ENCODE measurements around the gene GLCCI1. TPM values are rescaled to one million over a fixed set of nuclear protein-coding genes. Genes with fewer than 3 reads are reported as not detected.

Gene GLCCI1
- polyA plus RNA-seq, 1 donor (not counting 4 experiments of a cell fraction or from before 2014, with no cell fraction given): 3.4 TPM

DNA sequence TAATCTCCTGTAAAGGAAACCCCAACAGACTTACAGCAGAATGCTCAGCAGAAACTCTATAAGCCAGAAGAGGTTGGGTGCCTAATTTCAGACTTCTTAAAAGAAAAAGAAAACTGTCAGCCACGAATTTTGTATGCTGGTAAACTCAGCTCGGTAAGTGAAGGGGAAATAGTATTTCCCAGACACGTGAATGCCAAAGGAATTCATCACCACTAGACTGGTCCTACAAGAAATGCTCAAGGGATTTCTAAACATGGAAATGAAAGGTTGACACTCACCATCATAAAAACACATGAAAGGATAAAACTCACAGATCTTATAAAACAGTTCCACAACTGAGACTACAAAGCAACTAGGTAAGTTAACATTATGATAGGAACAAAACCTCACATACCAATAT, 68.6 kb downstream of the GLCCI1 start:
- no peak overlapping the region for H2AFZ ChIP-seq (ENCODE audit: control insufficient read depth, low read length)
- dilution Hi-C loops (cut with MboI; ENCODE audit: extremely low pct_ligation_motif_present, low sequenced_read_pairs): no loop called here
- TF ChIP-seq CTCF (optimal IDR thresholded peaks at IDR 0.05 in 1 of 3, IDR thresholded peaks at IDR 0.05 in 1 of 3, conservative IDR thresholded peaks at IDR 0.05 in 1 of 3; ENCODE audit: extremely low read depth in 1 of 3, insufficient read depth in 2 of 3, low read length in 3 of 3) (no peak), EZH2 (IDR thresholded peaks at IDR 0.05; ENCODE audit: low read length) (no peak)
- H3K9ac ChIP-seq (ENCODE audit: control insufficient read depth, extremely low read depth, insufficient read depth, low read length): no peak overlapping the region
- FAIRE-seq: no peak
- no peak overlapping the region for H3K27ac ChIP-seq (ENCODE audit: control insufficient read depth, insufficient read depth, low read length)
- no peaks in the 10 kb centered on the region for H3K9me1 ChIP-seq (ENCODE audit: control insufficient read depth, extremely low read depth, insufficient read depth, low read length)
- no peaks in the 10 kb centered on the region for H3K79me2 ChIP-seq (ENCODE audit: control insufficient read depth, insufficient read depth, low read length)
- no peak overlapping the region for H3K4me2 ChIP-seq (ENCODE audit: control insufficient read depth, extremely low read depth, insufficient read depth, low read depth, low read length)
- H3K27me3 ChIP-seq (ENCODE audit: control insufficient read depth, extremely low read depth, insufficient read depth, low read length): no peaks in the 10 kb centered on the region
- H3K9me3 ChIP-seq (ENCODE audit: control insufficient read depth, low read depth, low read length): no peaks in the 10 kb centered on the region
- H3K4me3 ChIP-seq (ENCODE audit: control insufficient read depth in 2 of 3, extremely low read depth in 1 of 3, insufficient read depth in 2 of 3, low read depth in 1 of 3, low read length in 3 of 3): no peak overlapping the region
- H3K4me1 ChIP-seq (ENCODE audit: control insufficient read depth, extremely low read depth, insufficient read depth, low read length): peaks cover 3% of the 10 kb centered on the region
- no peak for DNase-seq (ENCODE audit: low read depth, low spot score)
- H3K36me3 ChIP-seq (ENCODE audit: control insufficient read depth in 2 of 2, extremely low read depth in 1 of 2, insufficient read depth in 2 of 2, low read length in 2 of 2): no peaks in the 10 kb centered on the region
- no peaks in the 10 kb centered on the region for H4K20me1 ChIP-seq (ENCODE audit: control insufficient read depth, extremely low read depth, insufficient read depth, low read length)

DNA sequence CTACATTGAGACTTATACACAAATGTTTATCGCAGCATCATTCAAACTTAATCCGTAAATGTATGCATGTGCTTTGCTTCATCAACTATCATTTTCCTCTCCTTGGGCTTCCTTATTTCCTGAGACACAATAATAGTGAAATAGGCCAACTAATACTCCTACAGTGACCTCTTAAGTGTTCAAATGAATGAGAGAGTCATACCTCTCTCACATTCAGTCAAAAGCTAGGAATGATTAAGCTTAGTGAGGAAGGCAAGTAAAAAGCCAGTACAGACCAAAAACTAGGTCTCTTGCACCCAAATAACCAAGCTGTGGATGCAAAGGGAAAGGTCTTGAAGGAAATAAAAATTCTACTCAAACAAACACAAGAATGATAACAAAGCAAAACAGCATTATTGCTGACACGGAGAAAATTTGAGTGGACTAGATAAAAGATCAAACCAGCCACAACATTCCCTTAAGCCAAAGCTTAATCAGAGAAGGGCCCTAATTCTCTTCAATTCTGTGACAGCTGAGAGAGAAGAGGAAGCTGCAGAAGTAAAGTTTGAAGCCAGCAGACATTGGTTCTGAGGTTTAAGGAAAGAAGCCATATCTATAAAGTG, 72.3 kb downstream of the GLCCI1 start:
- H3K9ac ChIP-seq (ENCODE audit: control insufficient read depth, extremely low read depth, insufficient read depth, low read length): no peak overlapping the region
- no peaks in the 10 kb centered on the region for H3K36me3 ChIP-seq (ENCODE audit: control insufficient read depth in 2 of 2, extremely low read depth in 1 of 2, insufficient read depth in 2 of 2, low read length in 2 of 2)
- no peaks in the 10 kb centered on the region for H3K9me3 ChIP-seq (ENCODE audit: control insufficient read depth, low read depth, low read length)
- no peak for FAIRE-seq
- no peak for DNase-seq (ENCODE audit: low read depth, low spot score)
- H3K4me3 ChIP-seq (ENCODE audit: control insufficient read depth in 2 of 3, extremely low read depth in 1 of 3, insufficient read depth in 2 of 3, low read depth in 1 of 3, low read length in 3 of 3): no peak overlapping the region
- no peaks in the 10 kb centered on the region for H4K20me1 ChIP-seq (ENCODE audit: control insufficient read depth, extremely low read depth, insufficient read depth, low read length)
- TF ChIP-seq CTCF (optimal IDR thresholded peaks at IDR 0.05 in 1 of 3, IDR thresholded peaks at IDR 0.05 in 1 of 3, conservative IDR thresholded peaks at IDR 0.05 in 1 of 3; ENCODE audit: extremely low read depth in 1 of 3, insufficient read depth in 2 of 3, low read length in 3 of 3) (no peak), EZH2 (IDR thresholded peaks at IDR 0.05; ENCODE audit: low read length) (no peak)
- dilution Hi-C loops (cut with MboI; ENCODE audit: extremely low pct_ligation_motif_present, low sequenced_read_pairs): no loop called here
- H2AFZ ChIP-seq (ENCODE audit: control insufficient read depth, low read length): no peak overlapping the region
- H3K4me2 ChIP-seq (ENCODE audit: control insufficient read depth, extremely low read depth, insufficient read depth, low read depth, low read length): no peak overlapping the region
- no peaks in the 10 kb centered on the region for H3K9me1 ChIP-seq (ENCODE audit: control insufficient read depth, extremely low read depth, insufficient read depth, low read length)
- no peaks in the 10 kb centered on the region for H3K79me2 ChIP-seq (ENCODE audit: control insufficient read depth, insufficient read depth, low read length)
- H3K27me3 ChIP-seq (ENCODE audit: control insufficient read depth, extremely low read depth, insufficient read depth, low read length): no peaks in the 10 kb centered on the region
- H3K27ac ChIP-seq (ENCODE audit: control insufficient read depth, insufficient read depth, low read length): no peak overlapping the region
- H3K4me1 ChIP-seq (ENCODE audit: control insufficient read depth, extremely low read depth, insufficient read depth, low read length): no peaks in the 10 kb centered on the region

All from keratinocyte (primary cell).